Mesenchymal stem cell (in vitro differentiated cells and primary cell): ENCODE data around the gene MPG. TPM values are rescaled to one million over a fixed set of nuclear protein-coding genes. Genes with fewer than 3 reads are reported as not detected.

Experiments
- small RNA-seq: library from polyadenylated mRNA; stranded (forward); fragments of <200 nt; extraction: miRNeasy Mini kit (QIAGEN cat#:217004); gene quantifications from one replicate; pipeline ENCODE3, GENCODE V24; 2013; ENCODE audit warnings: low read depth

MPG gene

Small RNAs within 50 kb of the gene (small RNA-seq; reads per million reads assigned to genes)
- gene Z69720.2: not detected
